Measurements from ENCODE around the gene TET3. TPM values are rescaled to one million over a fixed set of nuclear protein-coding genes. Genes with fewer than 3 reads are reported as not detected.
A peak's percentile ranks its signal among the peaks of the same experiment; 100 is the strongest.

TET3 gene
- total RNA-seq, 3 donors from 2014 or later (not counting 1 experiment from before 2014, with no cell fraction given): 40.0 to 47.9 (median 45.3) TPM

DNA sequence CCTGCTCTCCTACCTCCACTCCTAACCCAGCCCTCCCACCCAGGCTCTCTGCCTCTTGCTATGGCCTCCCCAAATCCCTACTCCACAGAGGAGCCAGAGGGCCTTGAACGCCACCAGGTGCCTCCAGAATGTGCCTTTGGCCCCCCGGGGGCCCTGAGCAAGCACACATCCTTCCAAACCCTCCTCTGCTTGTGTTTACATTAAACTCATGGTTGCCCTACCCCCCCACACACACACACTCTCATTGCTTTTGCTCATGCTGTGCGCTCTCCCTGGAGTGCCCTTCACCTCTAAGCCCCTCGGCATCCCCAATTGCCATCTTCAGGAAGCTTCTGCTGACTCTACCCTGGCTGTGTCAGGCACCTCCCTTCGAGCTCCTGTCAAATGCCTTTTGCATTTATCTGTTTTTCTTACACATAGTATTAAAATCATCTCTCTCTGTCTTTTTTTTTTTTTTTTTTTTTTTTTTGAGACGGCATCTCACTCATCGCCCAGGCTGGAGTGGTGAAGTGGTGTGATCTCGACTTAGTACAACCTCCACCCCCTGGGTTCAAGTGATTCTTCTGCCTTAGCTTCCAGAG is 16.3 kb upstream of the TET3 start:
- 98% methylated on average over 7 of the region's 8 CpGs for WGBS (ENCODE audit: insufficient coverage)
- intact Hi-C loops (cut with micrococcal nuclease): no loop called here
- Histone ChIP-seq H3K27me3 (ENCODE audit: control insufficient read depth, insufficient read depth, low read length) (no peaks in the 10 kb centered on the region), H3K27ac (ENCODE audit: low read length) (no peak overlapping the region), H3K4me1 (ENCODE audit: control insufficient read depth, insufficient read depth, low read length) (peaks cover 37% of the 10 kb centered on the region), H3K9me3 (ENCODE audit: control insufficient read depth, insufficient read depth, low read length) (no peaks in the 10 kb centered on the region), H3K36me3 (ENCODE audit: control insufficient read depth, insufficient read depth, low read length) (no peaks in the 10 kb centered on the region), H3K4me3 (ENCODE audit: low read length) (no peak overlapping the region)
- DNase-seq (no peak), ATAC-seq (no peak)
- TF ChIP-seq, protein P1, sequence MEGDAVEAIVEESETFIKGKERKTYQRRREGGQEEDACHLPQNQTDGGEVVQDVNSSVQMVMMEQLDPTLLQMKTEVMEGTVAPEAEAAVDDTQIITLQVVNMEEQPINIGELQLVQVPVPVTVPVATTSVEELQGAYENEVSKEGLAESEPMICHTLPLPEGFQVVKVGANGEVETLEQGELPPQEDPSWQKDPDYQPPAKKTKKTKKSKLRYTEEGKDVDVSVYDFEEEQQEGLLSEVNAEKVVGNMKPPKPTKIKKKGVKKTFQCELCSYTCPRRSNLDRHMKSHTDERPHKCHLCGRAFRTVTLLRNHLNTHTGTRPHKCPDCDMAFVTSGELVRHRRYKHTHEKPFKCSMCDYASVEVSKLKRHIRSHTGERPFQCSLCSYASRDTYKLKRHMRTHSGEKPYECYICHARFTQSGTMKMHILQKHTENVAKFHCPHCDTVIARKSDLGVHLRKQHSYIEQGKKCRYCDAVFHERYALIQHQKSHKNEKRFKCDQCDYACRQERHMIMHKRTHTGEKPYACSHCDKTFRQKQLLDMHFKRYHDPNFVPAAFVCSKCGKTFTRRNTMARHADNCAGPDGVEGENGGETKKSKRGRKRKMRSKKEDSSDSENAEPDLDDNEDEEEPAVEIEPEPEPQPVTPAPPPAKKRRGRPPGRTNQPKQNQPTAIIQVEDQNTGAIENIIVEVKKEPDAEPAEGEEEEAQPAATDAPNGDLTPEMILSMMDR (IDR thresholded peaks at IDR 0.05): no peak
- Mint-ChIP-seq H3K27me3 (ENCODE audit: low read depth in 2 of 2) (no peaks in the 10 kb centered on the region), H3K9me3 (no peaks in the 10 kb centered on the region), H3K36me3 (no peaks in the 10 kb centered on the region), H3K27ac (no peak overlapping the region), H3K4me3 (no peak overlapping the region), H3K4me1 (peaks cover 27 to 37% of the 10 kb centered on the region in 2 donors)

DNA sequence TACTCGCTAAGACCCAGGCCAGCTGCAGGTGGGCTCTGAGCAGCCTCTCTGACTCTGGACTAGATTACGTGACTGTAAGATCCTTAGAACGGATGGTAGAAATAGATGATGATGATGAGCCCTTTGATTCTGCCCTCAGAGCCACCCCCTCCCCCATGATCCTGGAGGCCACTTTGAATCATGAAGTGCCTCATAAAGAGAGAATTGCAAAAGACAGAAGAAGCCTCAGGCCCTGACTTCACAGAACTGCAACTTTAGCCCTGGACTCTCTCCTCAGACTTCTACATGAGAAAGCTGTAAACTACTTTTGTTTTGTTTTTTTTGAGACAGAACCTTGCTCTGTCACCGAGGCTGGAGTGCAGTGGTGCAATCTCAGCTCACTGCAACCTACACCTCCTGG is 15.4 kb upstream of the TET3 start:
- H3K27ac Mint-ChIP-seq: peak overlapping the region; percentile 90
- H3K4me1 Mint-ChIP-seq: peaks cover 27 to 37% of the 10 kb centered on the region in 2 donors
- Histone ChIP-seq H3K36me3 (ENCODE audit: control insufficient read depth, insufficient read depth, low read length) (no peaks in the 10 kb centered on the region), H3K27ac (ENCODE audit: low read length) (no peak overlapping the region), H3K27me3 (ENCODE audit: control insufficient read depth, insufficient read depth, low read length) (no peaks in the 10 kb centered on the region), H3K4me3 (ENCODE audit: low read length) (no peak overlapping the region), H3K9me3 (ENCODE audit: control insufficient read depth, insufficient read depth, low read length) (no peaks in the 10 kb centered on the region), H3K4me1 (ENCODE audit: control insufficient read depth, insufficient read depth, low read length) (peaks cover 37% of the 10 kb centered on the region)
- H3K4me3 Mint-ChIP-seq: no peak overlapping the region
- no peaks in the 10 kb centered on the region for H3K9me3 Mint-ChIP-seq
- TF ChIP-seq, protein P1 (IDR thresholded peaks at IDR 0.05): no peak
- DNase-seq (no peak), ATAC-seq (no peak)
- H3K36me3 Mint-ChIP-seq: no peaks in the 10 kb centered on the region
- intact Hi-C loops (cut with micrococcal nuclease): no loop called here
- WGBS (ENCODE audit: insufficient coverage): 82% methylated on average over 2 of the region's 4 CpGs
- H3K27me3 Mint-ChIP-seq (ENCODE audit: low read depth in 2 of 2): no peaks in the 10 kb centered on the region

DNA sequence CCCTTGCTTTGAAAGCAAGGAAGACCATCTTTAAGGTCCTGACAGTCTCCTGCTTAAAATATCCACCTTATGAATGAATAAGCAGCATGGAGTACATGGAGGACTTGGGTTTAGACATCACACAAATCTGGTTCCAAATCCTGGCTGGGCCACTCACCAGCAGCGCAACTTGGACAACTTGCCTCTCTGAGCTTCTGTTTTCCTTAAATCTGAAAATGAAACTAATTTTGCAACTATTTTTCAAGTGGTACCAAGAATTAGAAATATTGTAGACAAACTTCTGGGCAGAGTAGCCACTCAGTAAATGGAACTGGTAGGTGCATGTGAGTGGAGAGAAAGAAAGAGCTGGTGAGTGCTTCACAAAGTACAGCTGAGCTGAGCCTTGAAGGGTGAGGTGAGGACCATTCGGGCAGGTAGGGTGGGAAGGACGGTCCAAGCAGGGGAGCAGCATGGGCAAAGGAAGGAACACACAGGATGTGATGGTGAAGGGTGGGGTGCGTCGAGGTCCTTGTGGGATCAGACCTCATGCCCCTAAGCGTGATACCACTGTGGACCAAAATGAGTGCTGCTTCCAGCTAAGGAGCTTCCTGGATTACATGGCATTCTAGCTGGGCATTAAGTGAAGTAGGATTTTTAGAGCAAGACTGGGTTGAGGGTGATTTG is 14.4 kb upstream of the TET3 start:
- DNase-seq (peak in 1 of 2 donors; percentile 33), ATAC-seq (peak in 1 of 3 donors; percentile 30)
- H3K27ac ChIP-seq (ENCODE audit: low read length): peak overlapping the region; percentile 73
- H3K4me1 ChIP-seq (ENCODE audit: control insufficient read depth, insufficient read depth, low read length): peaks cover 37% of the 10 kb centered on the region
- no peaks in the 10 kb centered on the region for H3K36me3 ChIP-seq (ENCODE audit: control insufficient read depth, insufficient read depth, low read length)
- Mint-ChIP-seq H3K4me3 (peak overlapping the region; percentile 86), H3K27me3 (ENCODE audit: low read depth in 2 of 2) (no peaks in the 10 kb centered on the region), H3K9me3 (no peaks in the 10 kb centered on the region), H3K36me3 (no peaks in the 10 kb centered on the region), H3K27ac (peak overlapping the region; percentile 90), H3K4me1 (peaks cover 27 to 37% of the 10 kb centered on the region in 2 donors)
- no peak overlapping the region for H3K4me3 ChIP-seq (ENCODE audit: low read length)
- WGBS (ENCODE audit: insufficient coverage): 24% methylated on average over 6 of the region's 6 CpGs
- H3K27me3 ChIP-seq (ENCODE audit: control insufficient read depth, insufficient read depth, low read length): no peaks in the 10 kb centered on the region
- H3K9me3 ChIP-seq (ENCODE audit: control insufficient read depth, insufficient read depth, low read length): no peaks in the 10 kb centered on the region
- intact Hi-C loops (cut with micrococcal nuclease): loop anchor here (2.0 kb wide), 1 partner anchor 17 kb away; no protein-coding TSS in a partner anchor
- TF ChIP-seq, protein P1 (IDR thresholded peaks at IDR 0.05): no peak

Measured in natural killer cell (primary cell).